H1 (cell line): ENCODE data around the gene SLC22A8. TPM values are rescaled to one million over a fixed set of nuclear protein-coding genes. Genes with fewer than 3 reads are reported as not detected.
A peak's percentile ranks its signal among the peaks of the same experiment; 100 is the strongest.

Experiments used
- CTCF ChIA-PET: fragments of 300-600 bp; sonication (Branson Sonifier 250); formaldehyde crosslinking; loops from one replicate; lab custom pipeline; 2021; ENCODE audit not compliant: partially characterized antibody; lab: Charles Lee
- POLR2A ChIA-PET: fragments of 300-600 bp; sonication (Branson Sonifier 250); formaldehyde crosslinking; loops from one replicate; lab custom pipeline; 2021; ENCODE audit warnings: inconsistent platforms; ENCODE audit not compliant: partially characterized antibody; lab: Charles Lee
- DNase-seq, 2 experiments: peaks; one replicate each; pipeline versions ENCODE4 v3.0.0 to v3.0.0-alpha.2; 2010 to 2022; ENCODE audit warnings: low spot score in 2 of 2, low read depth in 1 of 2, mixed read lengths in 1 of 2
- FAIRE-seq: peaks from 2 replicates; lab custom pipeline; 2011; peaks lifted over from hg19 to GRCh38; lab: Jason Lieb, UNC
- H2AFZ ChIP-seq: 2 replicates; pipeline ENCODE4 v1.8.1; 2012; ENCODE audit warnings: low read length, inconsistent platforms
- H2AK5ac ChIP-seq: 2 replicates; pipeline ENCODE4 v1.6.1; 2013; ENCODE audit warnings: low read depth, low read length
- H2BK120ac ChIP-seq: replicated peaks from 2 replicates; pipeline ENCODE3; 2013; ENCODE audit warnings: low read depth, low read length, inconsistent platforms
- H2BK12ac ChIP-seq: 2 replicates; pipeline ENCODE4 v1.6.1; 2013; ENCODE audit warnings: low read depth, low read length
- H2BK15ac ChIP-seq: 2 replicates; pipeline ENCODE4 v1.6.1; 2013; ENCODE audit warnings: low read length
- H2BK20ac ChIP-seq: 2 replicates; pipeline ENCODE4 v1.6.1; 2013; ENCODE audit warnings: low read length
- H2BK5ac ChIP-seq: 2 replicates; pipeline ENCODE4 v1.6.1; 2013; ENCODE audit warnings: low read depth, low read length
- H3K14ac ChIP-seq: 2 replicates; pipeline ENCODE4 v1.6.1; 2013; ENCODE audit warnings: inconsistent platforms; ENCODE audit not compliant: insufficient read length
- H3K18ac ChIP-seq: 2 replicates; pipeline ENCODE4 v1.6.1; 2013; ENCODE audit warnings: low read length; ENCODE audit errors: extremely low read depth
- H3K23ac ChIP-seq: 2 replicates; pipeline ENCODE4 v1.6.1; 2013; ENCODE audit warnings: inconsistent platforms; ENCODE audit not compliant: insufficient read length
- H3K23me2 ChIP-seq: 2 replicates; pipeline ENCODE4 v1.6.1; 2013; ENCODE audit warnings: low read depth, low read length
- H3K27ac ChIP-seq: 2 replicates; pipeline ENCODE4 v1.6.1; 2011; ENCODE audit warnings: low read depth, low read length, inconsistent platforms
- H3K27me3 ChIP-seq, 4 experiments: replicated peaks in 1 of 4; 1 replicate in 1 of 4; 2 replicates in 3 of 4; pipeline versions ENCODE4 v1.6.1 to v1.8.1; 2011 to 2013; ENCODE audit warnings: low read length in 3 of 4, mild to moderate bottlenecking in 3 of 4, inconsistent platforms in 2 of 4, mixed read lengths in 2 of 4, moderate library complexity in 1 of 4; ENCODE audit not compliant: control insufficient read depth in 3 of 4, insufficient read depth in 3 of 4; ENCODE audit errors: extremely low read depth in 1 of 4
- H3K36me3 ChIP-seq, 4 experiments: 2 replicates each; pipeline versions ENCODE4 v1.6.1 to v1.8.1; 2011 to 2013; ENCODE audit warnings: mild to moderate bottlenecking in 4 of 4, low read length in 3 of 4, moderate library complexity in 2 of 4, control low read depth in 1 of 4, inconsistent platforms in 1 of 4; ENCODE audit not compliant: insufficient read depth in 4 of 4, control insufficient read depth in 2 of 4
- H3K4ac ChIP-seq: replicated peaks from 2 replicates; pipeline ENCODE3; 2013; ENCODE audit warnings: low read length, low read depth, mixed read lengths, inconsistent platforms; ENCODE audit not compliant: insufficient read length
- H3K4me1 ChIP-seq, 4 experiments: replicated peaks in 1 of 4; 1 replicate in 1 of 4; 2 replicates in 3 of 4; pipeline versions ENCODE4 v1.6.1 to v1.8.1; 2011 to 2013; ENCODE audit warnings: low read length in 3 of 4, inconsistent platforms in 2 of 4, mixed read lengths in 1 of 4; ENCODE audit not compliant: insufficient read depth in 4 of 4, control insufficient read depth in 3 of 4
- H3K4me2 ChIP-seq, 2 experiments: 2 replicates each; pipeline versions ENCODE4 v1.6.1 to v1.8.1; 2011 to 2013; ENCODE audit warnings: low read depth in 2 of 2, low read length in 2 of 2, control low read depth in 1 of 2, inconsistent platforms in 1 of 2, mild to moderate bottlenecking in 1 of 2; ENCODE audit not compliant: insufficient read depth in 1 of 2
- H3K4me3 ChIP-seq, 4 experiments: fragments of 200-600, 300-600 bp in 1 of 4; sonication (generic), shearing (Covaris generic), sonication (Bioruptor Twin) in 1 of 4; 2 replicates each; pipeline versions ENCODE4 v1.5.1 to v1.8.1; 2011 to 2016; ENCODE audit warnings: low read length in 4 of 4, low read depth in 3 of 4, control low read depth in 2 of 4, inconsistent platforms in 2 of 4, mild to moderate bottlenecking in 2 of 4, mixed read lengths in 1 of 4, moderate library complexity in 1 of 4; ENCODE audit not compliant: insufficient read depth in 2 of 4; ENCODE audit errors: extremely low read depth in 1 of 4
- H3K56ac ChIP-seq: replicated peaks from 2 replicates; pipeline ENCODE3; 2013; ENCODE audit warnings: low read depth, mild to moderate bottlenecking, mixed read lengths, low read length, inconsistent platforms; ENCODE audit not compliant: insufficient read length
- H3K79me1 ChIP-seq: 2 replicates; pipeline ENCODE4 v1.6.1; 2013; ENCODE audit warnings: low read depth, low read length, control low read depth
- H3K79me2 ChIP-seq, 2 experiments: 2 replicates each; pipeline versions ENCODE4 v1.6.1 to v1.8.1; 2012 to 2013; ENCODE audit warnings: low read length in 2 of 2, mild to moderate bottlenecking in 2 of 2, inconsistent platforms in 1 of 2; ENCODE audit not compliant: insufficient read depth in 2 of 2, control insufficient read depth in 1 of 2
- H3K9ac ChIP-seq, 4 experiments: replicated peaks in 1 of 4; 1 replicate in 1 of 4; 2 replicates in 3 of 4; pipeline versions ENCODE4 v1.6.1 to v1.8.1; 2011 to 2013; ENCODE audit warnings: low read depth in 3 of 4, low read length in 3 of 4, control low read depth in 2 of 4, mild to moderate bottlenecking in 2 of 4, moderate library complexity in 2 of 4, inconsistent platforms in 1 of 4; ENCODE audit errors: extremely low read depth in 1 of 4
- H3K9me3 ChIP-seq, 2 experiments: 2 replicates each; pipeline versions ENCODE4 v1.6.1 to v1.8.1; 2012 to 2013; ENCODE audit warnings: mild to moderate bottlenecking in 2 of 2, moderate library complexity in 2 of 2, control low read depth in 1 of 2, inconsistent platforms in 1 of 2, low read depth in 1 of 2, low read length in 1 of 2, mixed read lengths in 1 of 2; ENCODE audit not compliant: insufficient read depth in 2 of 2
- H4K20me1 ChIP-seq, 2 experiments: replicated peaks in 1 of 2; 2 replicates each; pipeline versions ENCODE3 to v1.8.1; 2011 to 2013; ENCODE audit warnings: inconsistent platforms in 2 of 2, low read length in 2 of 2, mild to moderate bottlenecking in 1 of 2; ENCODE audit not compliant: insufficient read depth in 2 of 2, control insufficient read depth in 1 of 2
- H4K5ac ChIP-seq: 2 replicates; pipeline ENCODE4 v1.6.1; 2013; ENCODE audit warnings: low read length, low read depth, mixed read lengths, inconsistent platforms; ENCODE audit not compliant: insufficient read length
- H4K8ac ChIP-seq: 2 replicates; pipeline ENCODE4 v1.8.0; 2013; ENCODE audit warnings: mild to moderate bottlenecking, moderate library complexity, low read length, inconsistent platforms; ENCODE audit not compliant: insufficient read depth; ENCODE audit errors: extremely low read depth
- H4K91ac ChIP-seq: replicated peaks from 2 replicates; pipeline ENCODE3; 2013; ENCODE audit warnings: low read length, mixed read lengths, inconsistent platforms; ENCODE audit not compliant: insufficient read length
- CEBPB ChIP-seq: IDR thresholded peaks from 2 replicates; pipeline ENCODE4 v1.6.1; 2012; ENCODE audit warnings: low read depth, low read length
- CREB1 ChIP-seq: IDR thresholded peaks from 2 replicates; pipeline ENCODE4 v1.6.1; 2012; ENCODE audit warnings: inconsistent platforms
- EZH2 ChIP-seq: fragments of 200-600 bp; sonication (generic); IDR thresholded peaks from 2 replicates; pipeline ENCODE4 v1.7.1; 2012; ENCODE audit warnings: low read depth, mild to moderate bottlenecking, moderate library complexity, low read length, inconsistent platforms; ENCODE audit not compliant: severe bottlenecking
- GABPA ChIP-seq: IDR thresholded peaks from 2 replicates; pipeline ENCODE4 v1.6.1; 2011; ENCODE audit warnings: mild to moderate bottlenecking, low read length, moderate library complexity, borderline replicate concordance; ENCODE audit not compliant: insufficient read depth
- KDM5A ChIP-seq: fragments of 200-600 bp; IDR thresholded peaks from 2 replicates; pipeline ENCODE4 v1.7.1; 2012; ENCODE audit warnings: mild to moderate bottlenecking, low read length, inconsistent platforms, mixed read lengths
- RAD21 ChIP-seq, 2 experiments: IDR thresholded peaks in 1 of 2; conservative IDR thresholded peaks in 1 of 2; 2 replicates each; pipeline ENCODE4 v1.6.1; 2011; ENCODE audit warnings: low read depth in 2 of 2, low read length in 2 of 2, improper control_type of control experiment in 1 of 2, inconsistent platforms in 1 of 2, mild to moderate bottlenecking in 1 of 2, moderate library complexity in 1 of 2
- RXRA ChIP-seq: IDR thresholded peaks from 2 replicates; pipeline ENCODE4 v1.6.1; 2011; ENCODE audit warnings: low read depth, mild to moderate bottlenecking, low read length, moderate library complexity; ENCODE audit not compliant: insufficient read depth
- SRF ChIP-seq: IDR thresholded peaks from 2 replicates; pipeline ENCODE4 v1.6.1; 2011; ENCODE audit warnings: mild to moderate bottlenecking, low read depth, low read length, moderate library complexity
- USF2 ChIP-seq: IDR thresholded peaks from 2 replicates; pipeline ENCODE4 v1.6.1; 2011; ENCODE audit warnings: low read length, improper control_type of control experiment
- WGBS, 2 experiments: shearing (Covaris generic) in 1 of 2; methylation state at CpG; one replicate each; pipeline versions ENCODE4 v1.1.6 to v1.1.7; 2013 to 2015; ENCODE audit warnings: low lambda C conversion rate in 2 of 2, mixed read lengths in 2 of 2, inconsistent platforms in 1 of 2, low coverage in 1 of 2, missing lambda C conversion rate in 1 of 2; ENCODE audit not compliant: insufficient replicate concordance in 2 of 2, insufficient coverage in 1 of 2, insufficient read length in 1 of 2; ENCODE audit errors: extremely low coverage in 1 of 2, missing lambda C conversion rate in 1 of 2; 5-methylcytosine and 5-hydroxymethylcytosine counted together
- polyA plus RNA-seq, 7 experiments: library from polyadenylated mRNA; depleted of rRNA in 3 of 7; stranded (reverse) in 5 of 7; unstranded in 2 of 7; fragments of >200 nt in 5 of 7; fragments of 200-250 nt in 2 of 7; gene quantifications; 1 replicate in 5 of 7; 2 replicates in 1 of 7; 4 replicates in 1 of 7; pipeline versions ENCODE4 v1.2.1 to v1.2.3, GENCODE V29; 2011 to 2013; ENCODE audit warnings: missing spikeins in 2 of 7, mixed read lengths in 2 of 7
- total RNA-seq: library from RNA; stranded (reverse); fragmentation: NEBNext Ultra II Directional; extraction: Animal tissue kit (Norgen Biotek cat#: 25700); gene quantifications from 2 replicates; pipeline ENCODE4 v1.2.1, GENCODE V29; 2021
- TF ChIP-seq, protein P1 (sequence below), 3 experiments: IDR thresholded peaks; 1 replicate in 2 of 3; 2 replicates in 1 of 3; pipeline versions ENCODE4 v1.5.1 to v1.6.1; 2011; ENCODE audit warnings: low read length in 3 of 3, mild to moderate bottlenecking in 3 of 3, inconsistent platforms in 2 of 3, low read depth in 1 of 3, moderate library complexity in 1 of 3; ENCODE audit not compliant: insufficient read depth in 1 of 3; ENCODE audit errors: control extremely low read depth in 1 of 3

SLC22A8 gene
- total and polyA plus RNA-seq, 2 of the 8 experiments (the other 6 are each of a cell fraction or from before 2014, with no cell fraction given), result not detected

GRCh38 chr11:62981743-62982142 lies 33.9 kb downstream of the SLC22A8 start:
- Histone ChIP-seq H3K4me2 (no peak overlapping the region), H2BK120ac (no peak overlapping the region), H2AK5ac (no peak overlapping the region), H3K79me2 (no peaks in the 10 kb centered on the region), H3K27me3 (no peaks in the 10 kb centered on the region; a peak in 1 of 7 replicates), H2AFZ (no peak overlapping the region), H4K20me1 (no peaks in the 10 kb centered on the region), H2BK5ac (no peak overlapping the region), H3K14ac (no peak overlapping the region), H2BK20ac (no peak overlapping the region), H3K23me2 (no peaks in the 10 kb centered on the region), H3K23ac (no peak overlapping the region), H3K9ac (no peak overlapping the region), H4K5ac (no peak overlapping the region), H3K27ac (no peak overlapping the region), H4K91ac (no peak overlapping the region), H3K4ac (no peak overlapping the region), H3K4me1 (peaks cover 0 to 2% (median 0%) of the 10 kb centered on the region in 4 experiments; a peak in 1 of 7 replicates), H3K18ac (no peak overlapping the region), H2BK15ac (no peak overlapping the region), H3K79me1 (no peaks in the 10 kb centered on the region), H3K36me3 (no peaks in the 10 kb centered on the region), H4K8ac (no peak overlapping the region), H3K4me3 (no peak overlapping the region), H3K9me3 (no peaks in the 10 kb centered on the region), H3K56ac (no peak overlapping the region), H2BK12ac (no peak overlapping the region)
- POLR2A ChIA-PET, result interaction anchor here (0.9 to 1.3 kb wide), 3 partner anchors 10 to 84 kb away, joined by 3 read pairs; no protein-coding TSS in a partner anchor
- no peak for FAIRE-seq
- peak in 1 of 2 experiments; percentile 68 for DNase-seq
- CTCF ChIA-PET, result interaction anchor here (0.6 to 13.2 kb wide), 18 partner anchors 9 to 85 kb away, joined by 3 to 201 read pairs (median 3); no protein-coding TSS in a partner anchor
- WGBS, 2 experiments, result 76% methylated on average over 7 of the region's 7 CpGs; no CpG with 5 or more reads in 1 of the 2 experiments
- TF ChIP-seq CREB1 (no peak), RXRA (no peak), GABPA (no peak), KDM5A (no peak), EZH2 (no peak), RAD21 (IDR thresholded peaks at IDR 0.05 in 1 of 2, conservative IDR thresholded peaks at IDR 0.05 in 1 of 2; ENCODE audit: low read depth in 2 of 2, low read length in 2 of 2) (peak; percentile 54 to 66), CEBPB (no peak), SRF (no peak), USF2 (no peak)
- TF ChIP-seq, protein P1, sequence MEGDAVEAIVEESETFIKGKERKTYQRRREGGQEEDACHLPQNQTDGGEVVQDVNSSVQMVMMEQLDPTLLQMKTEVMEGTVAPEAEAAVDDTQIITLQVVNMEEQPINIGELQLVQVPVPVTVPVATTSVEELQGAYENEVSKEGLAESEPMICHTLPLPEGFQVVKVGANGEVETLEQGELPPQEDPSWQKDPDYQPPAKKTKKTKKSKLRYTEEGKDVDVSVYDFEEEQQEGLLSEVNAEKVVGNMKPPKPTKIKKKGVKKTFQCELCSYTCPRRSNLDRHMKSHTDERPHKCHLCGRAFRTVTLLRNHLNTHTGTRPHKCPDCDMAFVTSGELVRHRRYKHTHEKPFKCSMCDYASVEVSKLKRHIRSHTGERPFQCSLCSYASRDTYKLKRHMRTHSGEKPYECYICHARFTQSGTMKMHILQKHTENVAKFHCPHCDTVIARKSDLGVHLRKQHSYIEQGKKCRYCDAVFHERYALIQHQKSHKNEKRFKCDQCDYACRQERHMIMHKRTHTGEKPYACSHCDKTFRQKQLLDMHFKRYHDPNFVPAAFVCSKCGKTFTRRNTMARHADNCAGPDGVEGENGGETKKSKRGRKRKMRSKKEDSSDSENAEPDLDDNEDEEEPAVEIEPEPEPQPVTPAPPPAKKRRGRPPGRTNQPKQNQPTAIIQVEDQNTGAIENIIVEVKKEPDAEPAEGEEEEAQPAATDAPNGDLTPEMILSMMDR (IDR thresholded peaks at IDR 0.05; ENCODE audit: control extremely low read depth in 1 of 3, insufficient read depth in 1 of 3, low read depth in 1 of 3, low read length in 3 of 3), result peak; percentile 63 to 69 (median 68)
